Measurements from ENCODE around the gene SACS. TPM values are rescaled to one million over a fixed set of nuclear protein-coding genes. Genes with fewer than 3 reads are reported as not detected.
"Not testable (repeated sequence)": the region's sequence is repeated elsewhere in the genome, so short reads cannot be mapped to it uniquely, and the experiment has no call there.

The SACS gene
- polyA plus RNA-seq, 3 donors from 2014 or later, result 0.42 to 4.4 (median 4.0) TPM

DNA sequence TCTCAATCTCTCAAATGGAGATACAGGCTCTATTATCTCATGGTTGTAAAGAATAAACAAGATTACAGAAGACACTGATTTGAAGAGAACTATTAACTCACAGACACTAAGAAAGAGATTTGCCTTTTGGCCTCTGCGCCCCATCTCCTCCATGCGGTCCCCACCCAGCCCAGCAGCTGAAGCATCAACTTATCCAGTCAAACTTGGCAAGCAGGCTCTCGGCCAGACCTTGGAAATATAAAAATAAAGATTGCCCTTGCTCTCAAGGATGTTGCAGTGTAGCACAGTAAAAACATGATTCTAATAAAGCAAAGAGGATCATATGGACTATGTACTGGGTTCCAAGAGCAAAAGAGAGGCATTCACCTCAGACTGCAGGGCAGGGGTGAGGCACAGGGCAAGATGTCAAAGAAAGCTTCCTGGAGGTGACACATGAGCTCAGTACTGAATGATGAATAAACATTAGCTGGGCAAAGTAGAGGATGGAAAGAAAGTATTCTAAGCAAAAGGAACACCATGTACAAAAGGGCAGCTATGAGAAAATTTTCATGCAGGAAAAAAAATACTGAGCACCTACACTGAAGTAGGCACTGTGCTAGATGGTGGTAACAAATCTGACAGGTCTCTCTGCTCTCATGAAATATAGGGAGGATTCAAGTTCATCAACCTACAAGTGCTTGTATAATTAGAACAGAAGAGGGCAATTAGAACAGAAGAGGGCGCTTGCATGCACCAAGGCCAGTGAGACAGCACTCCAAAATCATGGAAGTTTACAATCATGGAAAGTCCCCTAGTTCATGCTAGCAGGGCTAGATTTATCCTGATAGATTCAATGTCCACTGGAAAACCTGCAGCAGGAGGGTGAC, 85.0 kb downstream of the SACS start:
- Mint-ChIP-seq H3K4me3 (no peak overlapping the region), H3K9me3 (no peaks in the 10 kb centered on the region), H3K4me1 (peaks cover 0 to 2% of the 10 kb centered on the region in 2 donors), H3K27ac (peak overlapping the region in 2 of 6 donors; percentile 17 to 37), H3K36me3 (peaks cover 40 to 68% (median 52%) of the 10 kb centered on the region in 3 donors), H3K27me3 (ENCODE audit: low read depth in 3 of 3) (peaks cover 0 to 3% (median 1%) of the 10 kb centered on the region in 3 donors)
- DNase-seq, result no peak

DNA sequence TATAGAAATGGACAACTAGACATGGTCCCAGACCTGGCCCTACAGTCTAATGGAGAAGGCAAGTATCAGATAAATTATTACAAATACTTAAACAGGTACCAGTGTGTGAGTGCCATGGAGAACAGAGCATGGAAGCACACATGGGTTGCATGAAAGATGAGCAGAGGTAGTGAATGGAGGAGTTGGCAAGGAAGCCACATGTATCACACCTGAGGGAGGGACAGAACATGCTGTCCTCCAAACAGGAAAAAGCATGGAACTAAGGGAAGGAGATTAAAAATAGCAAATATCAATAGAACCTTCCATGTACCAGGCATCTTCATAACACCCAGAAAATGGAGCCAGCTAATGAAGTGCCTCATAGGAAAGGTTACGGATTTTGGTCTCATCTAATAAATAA, 85.9 kb downstream of the SACS start:
- Mint-ChIP-seq H3K9me3 (no peaks in the 10 kb centered on the region), H3K36me3 (peaks cover 38 to 63% (median 49%) of the 10 kb centered on the region in 3 donors), H3K27me3 (ENCODE audit: low read depth in 3 of 3) (peaks cover 0 to 3% (median 1%) of the 10 kb centered on the region in 3 donors), H3K4me1 (peaks cover 0 to 2% of the 10 kb centered on the region in 2 donors), H3K27ac (no peak overlapping the region), H3K4me3 (no peak overlapping the region)
- no peak for DNase-seq

DNA sequence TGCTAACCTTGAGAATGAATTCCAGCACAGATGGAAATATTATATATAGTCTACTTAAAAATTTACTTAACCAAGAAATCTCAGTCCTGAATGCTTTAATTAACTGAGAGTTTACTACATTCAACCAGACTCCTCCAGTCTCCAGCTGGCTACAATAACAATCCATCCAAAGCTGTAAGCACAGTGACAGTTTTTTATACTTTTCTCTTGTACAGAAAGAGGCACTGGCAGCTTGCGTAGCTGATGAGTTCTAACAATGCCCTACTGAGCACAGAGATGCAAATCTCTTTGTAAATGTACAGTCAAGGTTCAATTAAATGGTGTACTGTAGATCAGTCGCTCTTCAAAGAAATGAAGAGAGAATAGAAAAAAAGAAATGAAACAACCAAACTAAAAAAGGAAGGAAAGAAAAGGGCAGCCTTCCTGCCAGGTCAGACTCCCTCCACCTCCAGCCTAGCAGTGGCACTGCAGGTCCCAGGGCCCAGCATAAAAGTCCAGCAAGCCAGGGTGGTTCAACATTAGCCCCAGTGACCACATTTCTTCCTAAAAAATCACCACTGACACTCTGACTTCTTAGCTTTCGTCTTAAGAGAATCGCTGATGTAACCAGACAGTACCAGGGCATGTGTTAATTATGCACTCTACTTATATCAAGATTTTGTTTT, 88.4 kb downstream of the SACS start:
- H3K4me3 Mint-ChIP-seq, result no peak overlapping the region
- peaks cover 0 to 2% of the 10 kb centered on the region in 2 donors for H3K4me1 Mint-ChIP-seq
- no peak overlapping the region for H3K27ac Mint-ChIP-seq
- DNase-seq, result no peak
- peaks cover 49 to 61% (median 52%) of the 10 kb centered on the region in 3 donors for H3K36me3 Mint-ChIP-seq
- H3K27me3 Mint-ChIP-seq (ENCODE audit: low read depth in 3 of 3), result peaks cover 0 to 3% (median 1%) of the 10 kb centered on the region in 3 donors
- no peaks in the 10 kb centered on the region for H3K9me3 Mint-ChIP-seq

DNA sequence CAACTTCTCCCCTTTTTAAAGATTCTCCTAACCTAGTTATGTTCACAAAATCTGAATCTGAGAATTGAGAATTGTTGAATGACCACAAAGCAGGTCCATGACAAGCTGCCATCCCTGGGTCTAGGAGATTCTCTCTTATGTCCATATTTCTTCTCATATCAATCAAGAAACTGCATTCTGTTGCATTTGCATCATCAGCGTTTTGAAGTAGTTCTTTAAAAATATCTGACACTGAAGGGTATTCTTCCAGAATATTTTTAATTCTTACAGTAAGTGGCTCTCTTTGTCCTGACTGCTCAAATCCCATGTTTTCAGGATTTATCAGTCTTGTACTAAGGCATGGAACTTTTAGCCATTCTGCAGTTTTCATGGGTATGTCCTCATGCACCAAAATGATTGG, 94.3 kb downstream of the SACS start:
- no peak overlapping the region for H3K27ac Mint-ChIP-seq
- no peak for DNase-seq
- no peaks in the 10 kb centered on the region for H3K27me3 Mint-ChIP-seq (ENCODE audit: low read depth in 3 of 3)
- no peaks in the 10 kb centered on the region for H3K4me1 Mint-ChIP-seq
- H3K4me3 Mint-ChIP-seq, result no peak overlapping the region
- H3K36me3 Mint-ChIP-seq, result peaks cover 43 to 56% (median 51%) of the 10 kb centered on the region in 3 donors
- peaks cover 0 to 3% (median 0%) of the 10 kb centered on the region in 6 donors for H3K9me3 Mint-ChIP-seq

DNA sequence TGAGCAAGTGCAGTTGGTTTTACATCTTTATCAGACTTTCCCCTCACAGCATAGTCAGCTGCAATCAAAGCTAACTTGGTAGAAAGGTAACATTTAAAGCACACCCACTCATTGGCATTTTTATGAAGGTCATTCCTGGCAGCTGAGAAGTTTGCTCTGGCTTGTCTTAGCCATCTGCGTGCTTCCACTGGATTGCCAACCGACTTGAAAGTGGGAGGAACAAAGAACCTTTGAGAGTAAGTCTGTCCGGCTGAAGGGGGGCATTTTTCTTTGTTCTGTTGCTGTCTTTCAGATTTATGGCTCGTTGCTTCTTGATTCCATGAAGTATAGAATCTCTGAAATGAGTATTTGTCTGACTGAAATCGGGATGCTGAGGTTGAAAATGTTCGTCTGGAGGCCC, 103.1 kb downstream of the SACS start:
- peaks cover 30 to 35% (median 33%) of the 10 kb centered on the region in 3 donors for H3K36me3 Mint-ChIP-seq
- H3K4me3 Mint-ChIP-seq, result no peak overlapping the region
- H3K9me3 Mint-ChIP-seq, result no peaks in the 10 kb centered on the region
- no peaks in the 10 kb centered on the region for H3K27me3 Mint-ChIP-seq (ENCODE audit: low read depth in 3 of 3)
- no peak for DNase-seq
- H3K4me1 Mint-ChIP-seq, result no peaks in the 10 kb centered on the region
- no peak overlapping the region for H3K27ac Mint-ChIP-seq

DNA sequence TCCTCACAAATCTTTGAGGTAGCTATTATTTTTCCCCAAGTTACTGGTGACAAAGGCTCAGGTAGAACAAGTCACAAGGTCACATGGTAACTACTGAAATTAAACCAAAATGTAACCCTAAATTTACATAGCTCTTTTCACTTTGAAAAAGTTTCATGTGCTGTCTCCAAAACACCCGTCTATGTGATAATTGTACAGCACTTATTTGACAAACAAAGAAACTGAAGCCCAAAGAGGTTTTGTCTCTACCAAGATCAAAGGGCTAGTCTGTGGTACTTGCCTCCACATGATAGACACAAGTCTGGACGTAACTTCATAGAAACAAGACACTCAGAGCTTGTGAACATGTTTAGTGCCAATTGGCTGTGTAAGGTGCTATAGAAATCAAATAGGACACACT, 108.3 kb downstream of the SACS start:
- peaks cover 0 to 4% (median 2%) of the 10 kb centered on the region in 3 donors for H3K27me3 Mint-ChIP-seq (ENCODE audit: low read depth in 3 of 3)
- peaks cover 0 to 4% (median 0%) of the 10 kb centered on the region in 3 donors for H3K36me3 Mint-ChIP-seq
- peaks cover 20 to 24% of the 10 kb centered on the region in 2 donors for H3K4me1 Mint-ChIP-seq
- no peak overlapping the region for H3K27ac Mint-ChIP-seq
- H3K4me3 Mint-ChIP-seq, result no peak overlapping the region
- DNase-seq, result no peak
- no peaks in the 10 kb centered on the region for H3K9me3 Mint-ChIP-seq

DNA sequence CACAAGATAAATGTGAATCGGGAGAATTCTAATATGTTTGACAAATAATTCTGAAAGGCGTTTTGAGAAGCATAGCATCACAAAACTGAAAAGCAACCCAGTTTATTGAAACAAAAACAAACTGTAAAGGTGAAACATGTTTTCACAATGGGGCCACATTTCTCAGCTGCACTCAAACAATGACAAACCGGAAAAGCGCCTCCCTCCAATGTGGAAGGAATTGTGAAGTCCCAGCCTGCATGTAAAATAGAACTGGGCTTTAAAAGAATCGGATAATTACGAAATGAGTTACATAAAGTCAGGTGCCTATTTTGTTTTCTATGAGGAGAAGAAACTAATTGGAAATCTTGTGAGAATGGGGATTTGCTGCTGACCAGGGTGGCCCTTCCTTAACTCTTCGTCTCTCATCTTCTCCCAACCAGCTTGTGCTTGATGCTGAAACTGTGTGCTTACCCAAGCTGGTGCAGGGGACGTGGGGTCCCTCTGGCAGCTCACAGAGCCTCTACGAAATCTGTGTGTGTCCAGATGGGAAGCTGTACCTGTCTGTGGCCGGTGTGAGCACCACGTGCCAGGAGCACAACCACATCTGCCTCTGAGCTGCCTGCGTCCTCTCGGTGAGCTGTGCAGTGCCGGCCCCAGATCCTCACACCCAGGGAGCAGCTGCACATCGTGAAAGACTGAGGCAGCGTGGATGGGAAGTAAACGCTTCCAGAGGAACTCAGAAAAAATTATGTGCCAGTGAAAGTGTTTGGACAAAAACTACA, 109.4 kb downstream of the SACS start:
- H3K9me3 Mint-ChIP-seq, result no peaks in the 10 kb centered on the region
- peak overlapping the region in 1 of 6 donors; percentile 11 for H3K27ac Mint-ChIP-seq
- no peak overlapping the region for H3K4me3 Mint-ChIP-seq
- no peak for DNase-seq
- H3K36me3 Mint-ChIP-seq, result peaks cover 0 to 4% (median 0%) of the 10 kb centered on the region in 3 donors
- peaks cover 0 to 4% (median 2%) of the 10 kb centered on the region in 3 donors for H3K27me3 Mint-ChIP-seq (ENCODE audit: low read depth in 3 of 3)
- peaks cover 29 to 35% of the 10 kb centered on the region in 2 donors for H3K4me1 Mint-ChIP-seq

DNA sequence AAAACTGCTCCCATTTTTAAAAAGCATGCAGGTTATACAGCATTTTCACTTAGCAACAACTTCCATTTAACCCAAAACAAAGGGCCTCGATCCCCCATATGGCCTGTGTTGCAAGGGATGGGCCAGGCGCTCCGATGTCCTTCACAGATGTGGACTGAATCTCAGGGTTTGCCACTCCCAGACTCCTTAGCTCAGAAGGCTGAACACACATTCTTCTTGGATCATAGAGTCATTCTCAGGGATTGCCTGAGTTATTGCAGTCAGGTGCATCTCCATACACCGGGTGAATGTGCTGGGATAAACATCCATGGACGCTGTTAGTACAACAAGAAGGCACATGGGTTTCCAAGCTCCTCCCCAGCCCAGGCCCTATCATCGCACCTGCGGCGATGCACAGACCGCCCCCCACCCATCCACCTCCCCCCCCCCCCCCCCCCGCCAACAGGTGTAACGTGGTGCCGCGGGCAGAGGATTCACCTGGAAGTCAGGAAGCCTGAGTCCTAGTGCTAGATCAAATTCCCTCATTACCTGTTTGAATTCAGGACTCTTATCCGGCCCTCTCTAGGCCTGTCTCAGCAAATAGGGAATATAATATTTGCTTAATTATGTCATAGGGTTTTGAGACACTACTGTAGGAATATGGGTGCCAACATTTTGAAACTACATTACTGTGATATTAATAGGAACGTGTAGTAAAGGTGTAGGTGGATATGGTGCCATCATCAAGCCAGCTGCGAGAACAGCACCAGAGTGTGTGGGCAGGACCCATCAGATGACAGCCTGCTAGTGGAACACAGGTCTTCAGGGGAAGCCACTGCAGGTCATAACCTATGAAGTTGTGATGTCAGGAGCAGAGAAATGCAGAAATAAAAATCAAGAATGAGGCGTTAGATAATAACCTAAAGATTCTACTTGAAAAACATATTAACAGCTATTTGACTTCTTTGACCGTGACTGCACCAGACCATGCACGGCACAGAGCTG, 110.9 kb downstream of the SACS start:
- Mint-ChIP-seq H3K27me3 (ENCODE audit: low read depth in 3 of 3) (peaks cover 0 to 4% (median 2%) of the 10 kb centered on the region in 3 donors), H3K4me3 (peak overlapping the region; percentile 97 to 98 (median 97)), H3K9me3 (no peaks in the 10 kb centered on the region), H3K27ac (peak overlapping the region in 5 of 6 donors; percentile 74 to 95 (median 93)), H3K36me3 (peaks cover 0 to 4% (median 0%) of the 10 kb centered on the region in 3 donors), H3K4me1 (peaks cover 33 to 41% of the 10 kb centered on the region in 2 donors)
- no peak for DNase-seq

DNA sequence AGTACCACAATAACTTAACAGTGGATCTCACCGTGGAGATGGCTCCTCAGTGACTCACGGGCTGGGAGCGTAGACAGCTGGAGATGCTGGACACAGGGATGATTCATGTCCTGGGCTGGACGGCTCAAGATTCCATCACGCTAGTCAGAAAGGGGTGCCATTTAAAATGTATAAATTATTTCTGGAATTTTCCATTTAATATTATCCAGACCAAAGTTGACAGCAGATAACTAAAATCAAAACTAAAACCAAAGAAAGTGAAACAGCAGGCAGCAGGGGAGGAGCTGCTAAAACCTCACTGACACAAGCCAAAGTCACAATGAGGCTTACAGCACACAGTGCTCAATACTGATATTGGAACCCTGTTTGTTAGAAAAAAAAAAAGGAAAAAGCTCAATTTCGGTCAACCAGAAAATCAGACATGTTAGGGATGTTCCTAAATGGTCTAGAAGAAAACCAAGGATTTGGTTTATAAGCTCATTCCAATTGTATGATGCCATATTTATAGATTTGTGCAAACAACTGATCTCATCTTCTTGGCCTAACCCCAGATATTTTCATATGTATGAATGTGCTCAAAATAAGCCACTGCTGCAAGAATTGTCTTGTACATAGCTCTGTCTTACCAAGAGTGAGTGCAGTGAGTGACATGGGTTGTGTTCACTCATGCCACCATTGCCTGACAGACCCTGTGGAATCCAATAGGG, 111.8 kb downstream of the SACS start:
- H3K27me3 Mint-ChIP-seq (ENCODE audit: low read depth in 3 of 3), result peaks cover 0 to 4% (median 2%) of the 10 kb centered on the region in 3 donors
- DNase-seq, result peak; percentile 31 to 45 (median 36)
- H3K4me3 Mint-ChIP-seq, result peak overlapping the region; percentile 97 to 98 (median 97)
- H3K36me3 Mint-ChIP-seq, result peaks cover 0 to 5% (median 0%) of the 10 kb centered on the region in 3 donors
- H3K27ac Mint-ChIP-seq, result peak overlapping the region; percentile 91 to 96 (median 93)
- no peaks in the 10 kb centered on the region for H3K9me3 Mint-ChIP-seq
- H3K4me1 Mint-ChIP-seq, result peaks cover 33 to 41% of the 10 kb centered on the region in 2 donors

DNA sequence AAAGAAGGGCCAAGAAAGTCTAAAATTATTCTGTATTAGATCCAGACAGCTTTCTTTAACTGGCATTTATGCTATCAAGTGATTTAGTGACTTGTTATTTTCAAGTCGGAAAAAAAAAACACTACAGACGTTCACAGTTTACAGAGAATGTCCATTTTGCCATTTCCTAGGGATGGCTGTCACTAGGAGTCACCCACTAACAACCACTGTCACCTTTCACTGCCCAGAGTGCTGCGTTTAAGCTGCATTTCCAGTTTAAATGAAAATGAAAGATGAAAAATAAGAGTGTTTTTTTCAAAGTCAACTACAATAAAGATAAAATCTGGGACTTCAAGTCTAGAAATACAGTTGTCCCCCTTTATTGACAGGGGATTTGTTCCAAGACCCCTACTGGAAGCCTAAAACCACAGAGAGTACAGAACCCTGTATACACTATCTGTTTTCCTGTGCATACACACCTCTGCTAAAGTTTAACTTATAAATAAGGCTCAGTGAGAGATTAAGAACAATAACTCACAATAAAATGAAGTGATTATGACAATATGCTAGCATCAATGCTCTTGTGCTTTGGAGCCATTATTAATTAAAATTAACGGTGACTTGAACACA, 112.5 kb downstream of the SACS start:
- H3K4me1 Mint-ChIP-seq, result peaks cover 33 to 41% of the 10 kb centered on the region in 2 donors

DNA sequence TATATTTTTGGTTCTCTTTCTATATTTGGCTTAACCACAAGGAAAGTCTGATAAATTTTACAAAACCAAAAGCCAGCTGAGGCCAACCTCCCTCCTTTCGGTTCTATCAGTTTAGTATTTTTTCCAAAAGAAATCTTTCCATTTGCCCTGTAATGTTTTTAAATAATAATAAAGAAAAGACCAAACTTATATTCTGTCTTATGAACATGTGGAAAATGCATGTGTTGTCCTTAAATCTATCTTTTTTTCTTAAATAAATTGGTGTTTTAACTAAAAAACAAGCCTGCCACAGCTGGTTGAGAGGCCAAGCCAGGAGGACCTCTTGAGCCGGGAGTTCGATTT, 113.6 kb downstream of the SACS start:
- H3K27me3 Mint-ChIP-seq (ENCODE audit: low read depth in 3 of 3), result peaks cover 0 to 4% (median 2%) of the 10 kb centered on the region in 3 donors
- no peaks in the 10 kb centered on the region for H3K9me3 Mint-ChIP-seq
- peaks cover 33 to 41% of the 10 kb centered on the region in 2 donors for H3K4me1 Mint-ChIP-seq
- peaks cover 0 to 5% (median 3%) of the 10 kb centered on the region in 3 donors for H3K36me3 Mint-ChIP-seq
- H3K27ac Mint-ChIP-seq, result peak overlapping the region; percentile 21 to 95 (median 79)
- peak overlapping the region in 4 of 5 donors; percentile 19 to 67 (median 40) for H3K4me3 Mint-ChIP-seq
- DNase-seq, result no peak

More for the DNA sequence above, 112.5 kb downstream of the SACS start:
- Mint-ChIP-seq H3K36me3 (peaks cover 0 to 5% (median 0%) of the 10 kb centered on the region in 3 donors), H3K27ac (peak overlapping the region; percentile 91 to 96 (median 93)), H3K4me3 (peak overlapping the region; percentile 97 to 98 (median 97)), H3K27me3 (ENCODE audit: low read depth in 3 of 3) (peaks cover 0 to 4% (median 2%) of the 10 kb centered on the region in 3 donors), H3K9me3 (no peaks in the 10 kb centered on the region)
- peak; percentile 21 to 32 (median 28) for DNase-seq

DNA sequence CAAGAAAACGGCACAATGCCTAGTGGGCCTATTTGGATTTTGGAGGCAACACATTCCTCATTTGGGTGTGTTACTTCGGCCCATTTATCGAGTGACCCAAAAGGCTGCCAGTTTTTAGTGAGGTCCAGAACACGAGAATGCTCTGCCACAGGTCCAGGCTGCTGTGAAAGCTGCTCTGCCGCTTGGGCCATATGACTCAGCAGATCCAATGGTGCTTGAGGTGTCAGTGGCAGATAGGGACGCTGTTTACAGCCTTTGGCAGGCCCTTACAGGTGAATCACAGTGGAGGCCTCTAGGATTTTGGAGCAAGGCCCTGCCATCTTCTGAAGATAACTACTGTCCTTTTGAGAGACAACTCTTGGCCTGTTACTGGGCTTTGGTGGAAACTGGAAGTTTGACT, 118.7 kb downstream of the SACS start:
- not testable (repeated sequence) for H3K9me3 Mint-ChIP-seq; DNase-seq; H3K27ac Mint-ChIP-seq; H3K4me3 Mint-ChIP-seq; H3K27me3 Mint-ChIP-seq (ENCODE audit: low read depth in 3 of 3)
- peaks cover 11 to 14% of the 10 kb centered on the region in 2 donors for H3K4me1 Mint-ChIP-seq
- peaks cover 17 to 25% (median 23%) of the 10 kb centered on the region in 3 donors for H3K36me3 Mint-ChIP-seq
